Effector memory CD4-positive, alpha-beta T cell (primary cell): ENCODE data around the gene RNF224.
"Not testable (repeated sequence)": the region's sequence is repeated elsewhere in the genome, so short reads cannot be mapped to it uniquely, and the experiment has no call there.

Experiments
- DNase-seq, 3 donors: peaks; one replicate each; pipeline ENCODE4 v3.0.0-alpha.2; 2020
- H3K27ac ChIP-seq: 2 replicates; pipeline ENCODE4 v1.7.0; 2013; ENCODE audit warnings: mild to moderate bottlenecking, low read length, moderate library complexity; ENCODE audit not compliant: insufficient read depth, poor library complexity, severe bottlenecking
- H3K27me3 ChIP-seq: replicated peaks from 2 replicates; pipeline ENCODE4 v1.7.0; 2013; ENCODE audit warnings: mild to moderate bottlenecking, low read length; ENCODE audit not compliant: insufficient read depth, control insufficient read depth, poor library complexity, severe bottlenecking
- H3K36me3 ChIP-seq: 2 replicates; pipeline ENCODE4 v1.7.0; 2013; ENCODE audit warnings: mild to moderate bottlenecking, low read length, moderate library complexity; ENCODE audit not compliant: control insufficient read depth, insufficient read depth
- H3K4me1 ChIP-seq: 2 replicates; pipeline ENCODE4 v1.7.0; 2013; ENCODE audit warnings: low read length, mild to moderate bottlenecking; ENCODE audit not compliant: control insufficient read depth, insufficient read depth, poor library complexity, severe bottlenecking
- H3K4me3 ChIP-seq: 2 replicates; pipeline ENCODE4 v1.7.0; 2013; ENCODE audit warnings: low read length, low read depth, mild to moderate bottlenecking; ENCODE audit not compliant: insufficient read depth, poor library complexity, severe bottlenecking
- H3K9me3 ChIP-seq: 2 replicates; pipeline ENCODE4 v1.7.0; 2013; ENCODE audit warnings: mild to moderate bottlenecking, low read length, moderate library complexity; ENCODE audit not compliant: control insufficient read depth

RNF224 gene

GRCh38 chr9:137255448-137256114 is 28.3 kb downstream of the RNF224 start:
- Histone ChIP-seq H3K27ac (peak overlapping the region; percentile 69), H3K36me3 (peaks cover 12% of the 10 kb centered on the region), H3K4me3 (peak overlapping the region; percentile 80), H3K9me3 (no peaks in the 10 kb centered on the region), H3K4me1 (peaks cover 21% of the 10 kb centered on the region), H3K27me3 (no peaks in the 10 kb centered on the region)
- no peak for DNase-seq

DNA sequence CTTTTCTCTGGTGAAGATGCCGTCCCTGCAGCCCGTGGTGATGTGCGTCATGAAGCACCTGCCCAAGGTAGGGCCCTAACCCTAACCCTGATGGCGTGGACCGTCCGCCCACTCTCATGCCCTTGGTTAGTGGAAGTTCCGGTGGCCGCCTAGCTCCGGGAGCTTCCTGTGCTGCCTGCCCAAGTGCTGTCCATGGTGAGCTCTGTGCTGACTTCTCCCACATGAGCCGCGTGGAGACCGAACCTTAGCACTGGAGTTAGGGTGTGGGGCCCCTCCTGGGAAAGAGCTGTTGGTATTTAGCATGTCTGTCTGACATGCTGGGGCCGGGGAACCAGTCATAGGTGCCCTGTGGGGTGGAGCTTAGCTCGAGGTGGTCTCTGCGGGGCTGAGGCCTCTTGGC is 29.1 kb downstream of the RNF224 start:
- peaks cover 21% of the 10 kb centered on the region for H3K4me1 ChIP-seq
- H3K9me3 ChIP-seq = no peaks in the 10 kb centered on the region
- no peak for DNase-seq
- H3K4me3 ChIP-seq = peak overlapping the region; percentile 80
- peaks cover 12% of the 10 kb centered on the region for H3K36me3 ChIP-seq
- H3K27ac ChIP-seq = no peak overlapping the region
- H3K27me3 ChIP-seq = no peaks in the 10 kb centered on the region

DNA sequence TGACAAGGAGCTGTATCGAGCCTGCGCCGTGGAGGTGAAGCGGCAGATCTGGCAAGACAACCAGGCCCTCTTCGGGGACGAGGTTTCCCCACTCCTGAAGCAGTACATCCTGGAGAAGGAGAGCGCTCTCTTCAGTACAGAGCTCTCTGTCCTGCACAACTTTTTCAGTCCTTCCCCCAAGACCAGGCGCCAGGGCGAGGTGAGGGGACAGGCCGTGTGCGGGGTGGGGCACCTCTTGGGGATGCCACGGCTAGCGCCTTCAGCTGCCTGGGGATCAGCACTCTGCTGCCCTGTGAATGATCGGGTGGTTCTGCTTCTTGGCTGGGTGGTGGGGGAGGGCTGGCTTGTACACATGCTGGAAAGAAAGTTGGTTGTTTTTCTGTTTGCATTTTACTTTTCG is 29.6 kb downstream of the RNF224 start:
- DNase-seq = no peak
- Histone ChIP-seq H3K4me3 (no peak overlapping the region), H3K9me3 (no peaks in the 10 kb centered on the region), H3K36me3 (peaks cover 12% of the 10 kb centered on the region), H3K27me3 (no peaks in the 10 kb centered on the region), H3K27ac (no peak overlapping the region), H3K4me1 (peaks cover 21% of the 10 kb centered on the region)

GRCh38 chr9:137262173-137262908 is 35.0 kb downstream of the RNF224 start:
- H3K36me3 ChIP-seq = peaks cover 41% of the 10 kb centered on the region
- not testable (repeated sequence) for DNase-seq, H3K9me3 ChIP-seq, H3K4me3 ChIP-seq, H3K27ac ChIP-seq, H3K27me3 ChIP-seq, H3K4me1 ChIP-seq

GRCh38 chr9:137262909-137263285 is 35.6 kb downstream of the RNF224 start:
- H3K4me3 ChIP-seq = no peak overlapping the region
- H3K27ac ChIP-seq = no peak overlapping the region
- no peak for DNase-seq
- no peaks in the 10 kb centered on the region for H3K4me1 ChIP-seq
- H3K36me3 ChIP-seq = peaks cover 44% of the 10 kb centered on the region
- H3K27me3 ChIP-seq = no peaks in the 10 kb centered on the region
- no peaks in the 10 kb centered on the region for H3K9me3 ChIP-seq

DNA sequence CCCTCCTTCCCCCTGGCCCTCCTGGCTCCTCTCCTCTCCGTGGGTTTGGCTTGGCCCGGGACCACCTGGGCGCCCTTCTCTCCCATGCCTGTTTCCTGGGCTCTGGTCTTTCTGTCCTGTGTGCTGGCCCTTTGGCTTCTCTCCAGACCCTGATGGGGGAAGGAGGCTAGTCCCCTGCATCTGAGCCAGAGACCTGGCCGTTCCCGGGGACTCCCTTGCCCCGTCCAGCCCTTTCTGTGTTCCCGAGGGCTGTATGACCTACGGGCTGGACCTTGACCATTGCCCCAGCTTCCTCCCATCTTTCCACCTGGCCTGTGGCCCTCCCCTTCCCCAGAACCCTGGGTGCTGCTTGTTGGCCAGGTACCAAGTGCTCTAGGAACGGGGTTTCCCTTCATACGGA is 36.2 kb downstream of the RNF224 start:
- no peaks in the 10 kb centered on the region for H3K4me1 ChIP-seq
- no peaks in the 10 kb centered on the region for H3K9me3 ChIP-seq
- H3K27ac ChIP-seq = no peak overlapping the region
- no peaks in the 10 kb centered on the region for H3K27me3 ChIP-seq
- H3K36me3 ChIP-seq = peaks cover 44% of the 10 kb centered on the region
- no peak overlapping the region for H3K4me3 ChIP-seq
- DNase-seq = no peak

DNA sequence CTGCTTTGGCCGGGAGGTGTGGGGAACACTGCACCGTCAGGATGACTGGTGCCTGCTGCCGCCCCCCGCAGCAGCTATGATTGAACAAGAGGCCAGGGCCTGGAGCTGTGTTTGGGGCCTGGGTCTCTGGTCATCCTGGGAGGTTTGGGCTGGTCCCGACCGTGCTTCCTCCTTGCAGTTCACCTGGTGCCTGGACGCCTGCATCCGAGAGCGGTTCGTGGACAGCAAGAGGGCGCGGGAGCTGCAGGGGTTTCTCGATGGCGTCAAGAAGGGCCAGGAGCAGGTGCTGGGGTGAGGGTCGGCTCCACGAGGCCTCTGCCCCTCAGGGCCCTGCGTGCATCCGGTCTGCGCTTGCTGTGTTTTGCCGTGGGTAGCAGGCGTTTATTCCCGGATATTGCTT is 36.8 kb downstream of the RNF224 start:
- H3K27ac ChIP-seq = no peak overlapping the region
- no peak overlapping the region for H3K4me3 ChIP-seq
- no peaks in the 10 kb centered on the region for H3K27me3 ChIP-seq
- no peaks in the 10 kb centered on the region for H3K4me1 ChIP-seq
- peaks cover 43% of the 10 kb centered on the region for H3K36me3 ChIP-seq
- DNase-seq = no peak
- H3K9me3 ChIP-seq = no peaks in the 10 kb centered on the region

DNA sequence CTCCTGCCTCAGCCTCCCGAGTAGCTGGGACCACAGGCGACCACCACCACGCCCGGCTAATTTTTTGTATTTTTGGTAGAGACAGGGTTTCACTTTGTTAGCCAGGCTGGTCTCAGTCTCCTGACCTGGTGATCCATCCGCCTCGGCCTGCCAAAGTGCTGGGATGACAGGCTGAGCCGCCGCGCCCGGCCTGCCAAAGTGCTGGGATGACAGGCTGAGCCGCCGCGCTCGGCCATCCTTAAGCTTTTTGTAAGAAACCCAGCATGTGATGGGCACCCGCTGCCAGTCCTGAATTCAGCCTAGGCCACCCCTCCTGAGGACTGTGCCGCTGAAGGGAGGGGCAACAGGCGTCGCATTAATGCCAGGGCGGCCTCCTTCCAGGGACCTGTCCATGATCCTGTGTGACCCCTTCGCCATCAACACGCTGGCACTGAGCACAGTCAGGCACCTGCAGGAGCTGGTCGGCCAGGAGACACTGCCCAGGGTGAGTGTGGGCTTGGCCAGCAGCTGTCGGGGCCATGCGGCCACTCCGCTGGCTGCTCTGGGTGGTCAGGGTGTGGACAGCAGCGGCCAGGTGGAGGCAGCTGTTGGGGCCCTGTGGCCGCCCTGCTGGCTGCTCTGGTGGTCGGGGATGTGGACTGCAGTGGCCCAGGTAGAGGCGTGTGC is 38.3 kb downstream of the RNF224 start:
- Histone ChIP-seq H3K4me3 (no peak overlapping the region), H3K36me3 (peaks cover 49% of the 10 kb centered on the region), H3K4me1 (no peaks in the 10 kb centered on the region), H3K27ac (no peak overlapping the region), H3K27me3 (no peaks in the 10 kb centered on the region), H3K9me3 (no peaks in the 10 kb centered on the region)
- DNase-seq = no peak

DNA sequence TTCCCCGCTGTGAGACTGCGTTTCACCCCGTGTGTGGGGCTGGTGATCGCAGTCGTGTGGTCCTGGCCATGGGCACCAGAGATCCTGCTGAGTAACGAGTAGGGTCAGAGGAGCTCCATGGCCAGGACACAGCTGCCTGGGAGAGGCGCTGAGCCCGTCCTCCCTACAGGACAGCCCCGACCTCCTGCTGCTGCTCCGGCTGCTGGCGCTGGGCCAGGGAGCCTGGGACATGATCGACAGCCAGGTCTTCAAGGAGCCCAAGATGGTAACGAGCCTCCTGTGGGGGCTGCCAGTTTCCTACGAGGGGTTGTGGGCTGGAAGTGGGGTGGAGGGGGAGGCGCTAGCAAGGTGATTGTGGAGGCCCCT is 38.8 kb downstream of the RNF224 start:
- Histone ChIP-seq H3K9me3 (no peaks in the 10 kb centered on the region), H3K36me3 (peaks cover 49% of the 10 kb centered on the region), H3K27me3 (no peaks in the 10 kb centered on the region), H3K4me1 (no peaks in the 10 kb centered on the region), H3K4me3 (no peak overlapping the region), H3K27ac (no peak overlapping the region)
- no peak for DNase-seq
